PC-3 (cell line): ENCODE results near the gene RAN.
A peak's percentile ranks its signal among the peaks of the same experiment; 100 is the strongest.

Source experiments
- CTCF ChIP-seq: fragments of 300-600 bp; sonication (generic); conservative IDR thresholded peaks from 2 replicates; pipeline ENCODE4 v1.5.1; 2017; ENCODE audit warnings: antibody characterized with exemption, low read depth, mild to moderate bottlenecking, low read length
- EZH2 ChIP-seq: fragments of 300-600 bp; sonication (generic); IDR thresholded peaks from one replicate; pipeline ENCODE4 v1.6.1; 2017; ENCODE audit warnings: antibody characterized with exemption, mild to moderate bottlenecking, low read length; ENCODE audit not compliant: unreplicated experiment
- EZH2phosphoT487 ChIP-seq: fragments of 300-600 bp; sonication (generic); IDR thresholded peaks from 2 replicates; pipeline ENCODE4 v1.6.1; 2018; ENCODE audit warnings: mild to moderate bottlenecking, antibody characterized with exemption, low read length, borderline replicate concordance

GRCh38 chr12:130826151-130826801, 45.6 kb upstream of the RAN start:
- peak; percentile 97 for TF ChIP-seq CTCF
- TF ChIP-seq EZH2, result no peak
- TF ChIP-seq EZH2phosphoT487, result no peak
